Measurements from ENCODE around the gene BTRC.

Gene BTRC

DNA sequence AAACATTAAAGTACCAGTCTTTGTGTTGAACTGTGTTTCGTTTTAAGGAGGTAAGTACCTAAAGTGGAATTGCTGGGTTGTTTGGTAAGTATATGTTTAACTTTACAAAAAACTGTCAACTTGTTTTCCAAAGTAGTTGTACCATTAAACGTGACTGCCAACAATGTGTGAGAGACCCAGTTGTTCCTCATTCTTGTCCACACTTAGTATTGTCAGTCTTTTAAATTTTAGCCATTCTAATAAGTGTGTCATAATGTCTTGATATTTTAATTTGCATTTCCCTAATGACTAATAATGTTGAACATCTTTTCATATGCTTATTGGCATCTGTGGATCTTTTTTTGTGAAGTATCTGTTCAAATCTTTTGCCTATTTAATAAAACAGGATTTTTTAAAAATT lies 159.8 kb downstream of the BTRC start:
- TF ChIP-seq, protein P1, sequence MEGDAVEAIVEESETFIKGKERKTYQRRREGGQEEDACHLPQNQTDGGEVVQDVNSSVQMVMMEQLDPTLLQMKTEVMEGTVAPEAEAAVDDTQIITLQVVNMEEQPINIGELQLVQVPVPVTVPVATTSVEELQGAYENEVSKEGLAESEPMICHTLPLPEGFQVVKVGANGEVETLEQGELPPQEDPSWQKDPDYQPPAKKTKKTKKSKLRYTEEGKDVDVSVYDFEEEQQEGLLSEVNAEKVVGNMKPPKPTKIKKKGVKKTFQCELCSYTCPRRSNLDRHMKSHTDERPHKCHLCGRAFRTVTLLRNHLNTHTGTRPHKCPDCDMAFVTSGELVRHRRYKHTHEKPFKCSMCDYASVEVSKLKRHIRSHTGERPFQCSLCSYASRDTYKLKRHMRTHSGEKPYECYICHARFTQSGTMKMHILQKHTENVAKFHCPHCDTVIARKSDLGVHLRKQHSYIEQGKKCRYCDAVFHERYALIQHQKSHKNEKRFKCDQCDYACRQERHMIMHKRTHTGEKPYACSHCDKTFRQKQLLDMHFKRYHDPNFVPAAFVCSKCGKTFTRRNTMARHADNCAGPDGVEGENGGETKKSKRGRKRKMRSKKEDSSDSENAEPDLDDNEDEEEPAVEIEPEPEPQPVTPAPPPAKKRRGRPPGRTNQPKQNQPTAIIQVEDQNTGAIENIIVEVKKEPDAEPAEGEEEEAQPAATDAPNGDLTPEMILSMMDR (IDR thresholded peaks at IDR 0.05; ENCODE audit: extremely low read depth, insufficient read depth, missing control alignments): no peak
- no peak for DNase-seq (ENCODE audit: low spot score)
- in situ Hi-C loops (cut with MboI; ENCODE audit: low pct_unique_long_range_greater_than_20kb, low sequenced_read_pairs, unreplicated experiment): no loop called here

DNA sequence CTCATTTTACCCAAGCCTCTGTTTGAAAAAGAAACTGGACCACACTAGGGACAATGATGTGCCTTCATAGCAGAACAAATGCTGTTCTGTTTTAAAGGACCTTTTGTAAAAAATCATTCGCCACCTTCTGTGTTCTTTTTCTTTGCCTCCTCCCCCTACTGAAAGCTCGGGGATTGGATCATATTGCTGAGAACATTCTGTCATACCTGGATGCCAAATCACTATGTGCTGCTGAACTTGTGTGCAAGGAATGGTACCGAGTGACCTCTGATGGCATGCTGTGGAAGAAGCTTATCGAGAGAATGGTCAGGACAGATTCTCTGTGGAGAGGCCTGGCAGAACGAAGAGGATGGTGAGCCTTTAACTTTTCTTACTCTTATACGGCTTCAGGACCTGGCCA lies 171.9 kb downstream of the BTRC start:
- TF ChIP-seq, protein P1 (IDR thresholded peaks at IDR 0.05; ENCODE audit: extremely low read depth, insufficient read depth, missing control alignments): no peak
- in situ Hi-C loops (cut with MboI; ENCODE audit: low pct_unique_long_range_greater_than_20kb, low sequenced_read_pairs, unreplicated experiment): no loop called here
- DNase-seq (ENCODE audit: low spot score): no peak

DNA sequence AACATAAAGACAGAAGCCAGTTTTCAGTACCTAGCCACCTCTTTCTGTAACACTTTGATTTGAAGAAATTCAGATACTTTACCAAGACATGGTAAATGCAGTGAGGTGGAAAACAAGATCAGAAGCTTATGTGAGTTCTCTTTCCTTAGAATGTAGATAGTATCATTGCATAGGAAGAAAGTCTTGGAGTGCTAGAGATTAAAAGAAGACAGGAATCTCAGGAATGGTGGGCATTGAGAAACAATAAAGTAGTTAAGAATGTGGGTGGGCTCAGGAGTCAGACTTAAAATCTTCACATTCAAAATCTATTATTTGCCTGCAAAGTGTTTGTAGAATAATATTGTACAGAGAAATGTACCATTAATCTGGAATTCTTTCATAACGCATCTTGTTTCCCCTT lies 175.2 kb downstream of the BTRC start:
- TF ChIP-seq, protein P1 (IDR thresholded peaks at IDR 0.05; ENCODE audit: extremely low read depth, insufficient read depth, missing control alignments): no peak
- in situ Hi-C loops (cut with MboI; ENCODE audit: low pct_unique_long_range_greater_than_20kb, low sequenced_read_pairs, unreplicated experiment): no loop called here

DNA sequence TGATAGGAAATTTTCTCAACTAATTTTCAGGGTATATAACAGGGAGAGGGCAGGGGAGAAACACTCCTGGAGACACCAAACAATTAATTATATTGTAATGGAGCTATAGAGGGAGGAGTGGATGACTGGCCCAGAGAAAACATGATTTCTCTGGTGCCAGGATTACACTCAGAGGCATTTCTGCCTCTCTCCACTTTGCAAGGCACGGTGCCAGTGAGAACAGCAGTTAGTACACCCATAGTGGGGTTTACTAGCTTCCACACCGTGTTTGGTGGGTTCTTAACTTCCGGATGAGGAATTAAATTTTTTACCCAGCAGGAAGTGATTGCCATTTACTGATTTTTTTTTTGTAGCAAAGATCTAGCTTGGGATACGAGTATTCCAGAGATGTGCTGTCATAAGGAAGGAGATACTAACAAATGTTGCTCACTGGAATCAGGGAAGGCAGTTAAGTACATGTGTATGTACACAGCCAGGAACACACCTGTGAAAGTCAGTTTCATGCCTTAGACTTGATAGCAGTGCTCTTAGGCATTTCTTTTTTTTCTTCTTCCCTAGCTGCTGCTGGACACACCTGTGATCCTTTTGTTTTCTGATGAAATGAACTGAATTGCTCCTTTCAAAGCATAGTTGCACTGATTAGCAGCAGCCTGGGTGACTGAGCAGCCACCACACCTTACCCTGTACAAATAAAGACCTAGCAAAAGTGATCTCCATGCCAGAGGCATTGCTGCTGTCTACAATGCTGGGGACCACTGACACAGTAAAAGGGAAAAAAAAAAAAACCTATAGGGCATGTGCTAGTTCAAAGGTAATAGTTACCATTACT lies 176.0 kb downstream of the BTRC start:
- TF ChIP-seq, protein P1 (IDR thresholded peaks at IDR 0.05; ENCODE audit: extremely low read depth, insufficient read depth, missing control alignments): no peak
- in situ Hi-C loops (cut with MboI; ENCODE audit: low pct_unique_long_range_greater_than_20kb, low sequenced_read_pairs, unreplicated experiment): no loop called here
- DNase-seq (ENCODE audit: low spot score): no peak

More for the DNA sequence above, 175.2 kb downstream of the BTRC start:
- no peak for DNase-seq (ENCODE audit: low spot score)

DNA sequence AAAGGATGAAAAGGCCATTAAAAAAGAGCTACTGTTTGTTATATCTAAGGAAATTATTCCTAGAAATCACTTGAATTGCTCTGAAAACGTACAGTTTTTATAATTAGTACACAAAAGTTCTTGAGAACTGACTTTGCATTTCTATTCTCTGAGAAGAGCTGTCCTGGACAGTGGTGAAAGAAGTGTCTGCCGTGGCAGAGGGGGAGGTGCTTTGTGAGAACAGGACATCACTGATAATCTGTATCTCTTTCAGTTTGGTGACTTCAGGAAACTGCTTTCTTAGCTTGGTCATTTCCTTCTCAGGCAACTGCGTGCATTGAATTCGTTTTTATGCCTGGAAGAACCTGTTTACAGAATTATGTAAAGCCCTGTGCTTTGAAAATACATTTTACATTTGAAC lies 182.0 kb downstream of the BTRC start:
- TF ChIP-seq, protein P1 (IDR thresholded peaks at IDR 0.05; ENCODE audit: extremely low read depth, insufficient read depth, missing control alignments): no peak
- in situ Hi-C loops (cut with MboI; ENCODE audit: low pct_unique_long_range_greater_than_20kb, low sequenced_read_pairs, unreplicated experiment): no loop called here
- peak; percentile 47 for DNase-seq (ENCODE audit: low spot score)

DNA sequence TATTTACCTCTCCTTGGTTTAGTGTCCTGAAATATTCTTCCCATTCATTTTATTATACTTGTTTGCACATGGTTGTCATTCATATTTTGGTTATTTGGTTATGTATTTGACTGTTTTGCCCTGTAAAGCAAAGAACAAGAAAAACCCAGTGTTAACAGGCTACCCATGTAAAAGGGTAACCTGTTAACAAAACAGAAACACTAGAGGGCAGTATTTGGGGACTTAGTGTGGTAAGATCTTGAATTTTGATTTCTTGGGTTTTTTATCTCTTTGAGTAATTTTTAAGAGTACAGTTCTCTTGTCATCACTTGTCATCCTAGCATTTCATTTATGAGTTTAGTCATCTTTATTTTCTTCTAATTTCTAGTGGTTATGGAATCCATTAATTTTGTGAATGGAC lies 182.8 kb downstream of the BTRC start:
- DNase-seq (ENCODE audit: low spot score): peak; percentile 51
- TF ChIP-seq, protein P1 (IDR thresholded peaks at IDR 0.05; ENCODE audit: extremely low read depth, insufficient read depth, missing control alignments): peak; percentile 48
- in situ Hi-C loops (cut with MboI; ENCODE audit: low pct_unique_long_range_greater_than_20kb, low sequenced_read_pairs, unreplicated experiment): no loop called here

Data from GM13977 (cell line).